Esophagus muscularis mucosa (tissue), 4 donors: ENCODE results near the gene BBS1. TPM values are rescaled to one million over a fixed set of nuclear protein-coding genes. Genes with fewer than 3 reads are reported as not detected.

Experiments
- DNase-seq: peaks from one replicate; pipeline ENCODE4 v3.0.0-alpha.2; 2017; ENCODE audit errors: extremely low spot score
- H3K27ac ChIP-seq, 4 donors: fragments of 200-600 bp; sonication (generic); replicated peaks in 1 of 4; 1 replicate in 3 of 4; 2 replicates in 1 of 4; pipeline ENCODE4 v1.5.1; 2016 to 2019; ENCODE audit warnings: mild to moderate bottlenecking in 1 of 4
- H3K27me3 ChIP-seq, 4 donors: fragments of 200-600 bp; sonication (generic); one replicate each; pipeline versions ENCODE4 v1.5.1 to v1.6.0; 2016 to 2019
- H3K36me3 ChIP-seq, 4 donors: fragments of 200-600 bp; sonication (generic); one replicate each; pipeline ENCODE4 v1.5.1; 2016 to 2019
- H3K4me1 ChIP-seq, 4 donors: fragments of 200-600 bp; sonication (generic); one replicate each; pipeline ENCODE4 v1.5.1; 2016 to 2019
- H3K4me3 ChIP-seq, 4 donors: fragments of 200-600 bp; sonication (generic); 1 replicate in 2 of 4; 2 replicates in 2 of 4; pipeline ENCODE4 v1.5.1; 2016 to 2019; ENCODE audit warnings: mild to moderate bottlenecking in 4 of 4, moderate library complexity in 1 of 4
- H3K9me3 ChIP-seq, 4 donors: fragments of 200-600 bp; sonication (generic); 1 replicate in 3 of 4; 2 replicates in 1 of 4; pipeline ENCODE4 v1.5.1; 2016 to 2019
- EP300 ChIP-seq: sonication (generic); formaldehyde crosslinking; IDR thresholded peaks from one replicate; pipeline ENCODE4 v1.6.1; 2017; ENCODE audit warnings: antibody characterized with exemption
- POLR2A ChIP-seq: fragments of 450-650 bp; IDR thresholded peaks from one replicate; pipeline ENCODE4 v1.6.1; 2017; ENCODE audit warnings: antibody characterized with exemption, moderate library complexity, mild to moderate bottlenecking, low read depth
- POLR2AphosphoS5 ChIP-seq, 2 donors: sonication (generic); formaldehyde crosslinking; IDR thresholded peaks; one replicate each; pipeline ENCODE4 v1.6.1; 2017; ENCODE audit warnings: antibody characterized with exemption in 2 of 2
- WGBS: methylation state at CpG from one replicate; pipeline ENCODE4 v1.1.5; 2018; 5-methylcytosine and 5-hydroxymethylcytosine counted together
- intact Hi-C: fragments of 100-400 bp; cut with DNase I; formaldehyde crosslinking; loops from one replicate; pipeline ENCODE4 v1.15.1; 2023
- total RNA-seq, 4 donors: library from RNA; depleted of rRNA; stranded (reverse); fragments of >200 nt; gene quantifications; one replicate each; pipeline versions ENCODE4 v1.1.0 to v1.2.1, GENCODE V29; 2016
- TF ChIP-seq, protein P1 (sequence below), 3 experiments: fragments of 200-600 bp in 2 of 3; fragments of 450-650 bp in 1 of 3; sonication (generic) in 2 of 3; IDR thresholded peaks; one replicate each; pipeline ENCODE4 v1.5.1; 2017 to 2019; ENCODE audit warnings: antibody characterized with exemption in 3 of 3, mild to moderate bottlenecking in 2 of 3, moderate library complexity in 1 of 3

BBS1 gene
- total RNA-seq, 4 donors from 2014 or later: 68.1 to 78.5 (median 73.1) TPM

- 70% methylated on average over 2 of the region's 10 CpGs for WGBS
- Histone ChIP-seq H3K27me3 (no peaks in the 10 kb centered on the region), H3K9me3 (no peaks in the 10 kb centered on the region), H3K36me3 (peaks cover 5 to 40% (median 31%) of the 10 kb centered on the region in 4 donors), H3K4me3 (no peak overlapping the region), H3K4me1 (peaks cover 14 to 29% (median 27%) of the 10 kb centered on the region in 4 donors), H3K27ac (no peak overlapping the region)
- intact Hi-C loops: loop anchor here (10.0 kb wide), 1 partner anchor 281 kb away; the partner anchor contains the start of gene RCE1
- DNase-seq: no peak
- TF ChIP-seq, protein P1, sequence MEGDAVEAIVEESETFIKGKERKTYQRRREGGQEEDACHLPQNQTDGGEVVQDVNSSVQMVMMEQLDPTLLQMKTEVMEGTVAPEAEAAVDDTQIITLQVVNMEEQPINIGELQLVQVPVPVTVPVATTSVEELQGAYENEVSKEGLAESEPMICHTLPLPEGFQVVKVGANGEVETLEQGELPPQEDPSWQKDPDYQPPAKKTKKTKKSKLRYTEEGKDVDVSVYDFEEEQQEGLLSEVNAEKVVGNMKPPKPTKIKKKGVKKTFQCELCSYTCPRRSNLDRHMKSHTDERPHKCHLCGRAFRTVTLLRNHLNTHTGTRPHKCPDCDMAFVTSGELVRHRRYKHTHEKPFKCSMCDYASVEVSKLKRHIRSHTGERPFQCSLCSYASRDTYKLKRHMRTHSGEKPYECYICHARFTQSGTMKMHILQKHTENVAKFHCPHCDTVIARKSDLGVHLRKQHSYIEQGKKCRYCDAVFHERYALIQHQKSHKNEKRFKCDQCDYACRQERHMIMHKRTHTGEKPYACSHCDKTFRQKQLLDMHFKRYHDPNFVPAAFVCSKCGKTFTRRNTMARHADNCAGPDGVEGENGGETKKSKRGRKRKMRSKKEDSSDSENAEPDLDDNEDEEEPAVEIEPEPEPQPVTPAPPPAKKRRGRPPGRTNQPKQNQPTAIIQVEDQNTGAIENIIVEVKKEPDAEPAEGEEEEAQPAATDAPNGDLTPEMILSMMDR (IDR thresholded peaks at IDR 0.05): no peak
- TF ChIP-seq POLR2A: no peak
- no peak for TF ChIP-seq EP300
- no peak for TF ChIP-seq POLR2AphosphoS5 (IDR thresholded peaks at IDR 0.05)
Measured at GRCh38 chr11:66563832-66564231, 53.4 kb downstream of the BBS1 start.

- no peak for DNase-seq
- no peak overlapping the region for H3K27ac ChIP-seq
- intact Hi-C loops: loop anchor here (10.0 kb wide), 1 partner anchor 280 kb away; the partner anchor contains the start of gene RCE1
- 86% methylated on average over 12 of the region's 14 CpGs for WGBS
- peaks cover 10 to 25% (median 22%) of the 10 kb centered on the region in 4 donors for H3K4me1 ChIP-seq
- TF ChIP-seq POLR2A (no peak), EP300 (no peak)
- TF ChIP-seq, protein P1 (IDR thresholded peaks at IDR 0.05): no peak
- H3K4me3 ChIP-seq: no peak overlapping the region
- H3K36me3 ChIP-seq: peaks cover 5 to 40% (median 31%) of the 10 kb centered on the region in 4 donors
- no peaks in the 10 kb centered on the region for H3K9me3 ChIP-seq
- no peaks in the 10 kb centered on the region for H3K27me3 ChIP-seq
Measured at GRCh38 chr11:66564538-66564937, 54.1 kb downstream of the BBS1 start.

- Histone ChIP-seq H3K27me3 (no peaks in the 10 kb centered on the region), H3K27ac (no peak overlapping the region), H3K4me1 (peaks cover 10 to 23% (median 21%) of the 10 kb centered on the region in 4 donors), H3K4me3 (no peak overlapping the region), H3K9me3 (no peaks in the 10 kb centered on the region), H3K36me3 (peaks cover 5 to 40% (median 31%) of the 10 kb centered on the region in 4 donors)
- intact Hi-C loops: loop anchor here (10.0 kb wide), 1 partner anchor 280 kb away; the partner anchor contains the start of gene RCE1
- 92% methylated on average over 4 of the region's 5 CpGs for WGBS
- peak; percentile 72 for DNase-seq
- TF ChIP-seq, protein P1 (IDR thresholded peaks at IDR 0.05): no peak
- TF ChIP-seq POLR2A (no peak), POLR2AphosphoS5 (IDR thresholded peaks at IDR 0.05) (no peak), EP300 (no peak)
Measured at GRCh38 chr11:66564984-66565383, 54.5 kb downstream of the BBS1 start.

DNA sequence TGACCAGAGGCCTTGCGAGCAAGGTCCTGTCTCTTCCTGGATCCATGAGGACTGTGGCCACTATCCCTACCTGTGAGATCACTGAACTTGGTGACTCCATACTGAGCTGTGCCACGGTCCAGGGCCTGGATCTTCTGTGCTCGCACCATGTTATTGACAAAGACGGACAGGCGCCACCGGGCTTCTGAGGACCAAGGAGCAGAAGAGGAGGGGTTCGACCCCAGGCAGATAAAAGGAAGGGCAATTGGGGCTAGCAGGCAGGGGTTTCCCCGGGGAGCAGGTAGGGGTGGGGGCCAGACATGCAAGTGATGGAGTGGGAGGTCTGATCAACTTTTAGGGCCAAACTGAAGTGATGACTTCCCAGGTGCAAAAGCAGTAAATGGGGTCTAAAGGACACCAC is 55.8 kb downstream of the BBS1 start:
- TF ChIP-seq, protein P1 (IDR thresholded peaks at IDR 0.05): no peak
- no peak for TF ChIP-seq POLR2A
- no peak for TF ChIP-seq POLR2AphosphoS5 (IDR thresholded peaks at IDR 0.05)
- no peak for TF ChIP-seq EP300
- intact Hi-C loops: loop anchor here (10.0 kb wide), 1 partner anchor 279 kb away; the partner anchor contains the start of gene RCE1
- 93% methylated on average over 8 of the region's 8 CpGs for WGBS
- H3K36me3 ChIP-seq: peaks cover 5 to 40% (median 31%) of the 10 kb centered on the region in 4 donors
- H3K9me3 ChIP-seq: no peaks in the 10 kb centered on the region
- peaks cover 10 to 23% (median 21%) of the 10 kb centered on the region in 4 donors for H3K4me1 ChIP-seq
- DNase-seq: no peak
- H3K27ac ChIP-seq: no peak overlapping the region
- no peak overlapping the region for H3K4me3 ChIP-seq
- H3K27me3 ChIP-seq: no peaks in the 10 kb centered on the region

GRCh38 chr11:66567787-66568123 is 57.3 kb downstream of the BBS1 start:
- DNase-seq: no peak
- H3K4me1 ChIP-seq: peaks cover 10 to 23% (median 21%) of the 10 kb centered on the region in 4 donors
- WGBS: 35% methylated on average over 5 of the region's 15 CpGs
- H3K36me3 ChIP-seq: peaks cover 5 to 37% (median 28%) of the 10 kb centered on the region in 4 donors
- peak overlapping the region; percentile 50 to 70 (median 67) for H3K27ac ChIP-seq
- H3K9me3 ChIP-seq: no peaks in the 10 kb centered on the region
- no peaks in the 10 kb centered on the region for H3K27me3 ChIP-seq
- intact Hi-C loops: loop anchor here (10.0 kb wide), 1 partner anchor 277 kb away; the partner anchor contains the start of gene RCE1
- TF ChIP-seq, protein P1 (IDR thresholded peaks at IDR 0.05): no peak
- TF ChIP-seq POLR2AphosphoS5 (IDR thresholded peaks at IDR 0.05) (no peak), EP300 (no peak), POLR2A (no peak)
- peak overlapping the region; percentile 71 to 82 (median 77) for H3K4me3 ChIP-seq
